HG03196 (cell line): ENCODE results near the gene PLSCR3.

Experiments used
- ATAC-seq: cut with Tn5 transposase; IDR thresholded peaks from one replicate; pipeline ENCODE4 v1.9.1; 2021; ENCODE audit not compliant: unreplicated experiment

The PLSCR3 gene

GRCh38 chr17:7394452-7395191, at the start of gene PLSCR3:
Gene PLSCR3 (minus strand): TSS chr17:7394525. CDS start chr17:7394110, 415 bp downstream.
- peak; percentile 75 for ATAC-seq

- no peak for ATAC-seq
Observed at GRCh38 chr17:7443499-7444485, 49.5 kb upstream of the PLSCR3 start.

GRCh38 chr17:7442142-7442541, 47.8 kb upstream of the PLSCR3 start:
- ATAC-seq, result no peak

GRCh38 chr17:7441266-7441665, 46.9 kb upstream of the PLSCR3 start:
- no peak for ATAC-seq

- no peak for ATAC-seq
Observed at GRCh38 chr17:7440834-7441195, 46.5 kb upstream of the PLSCR3 start.

- no peak for ATAC-seq
Observed at GRCh38 chr17:7440113-7440833, 45.9 kb upstream of the PLSCR3 start.

GRCh38 chr17:7439462-7440112, 45.3 kb upstream of the PLSCR3 start, which contains the start of gene FGF11:
Gene FGF11 (plus strand): TSS chr17:7439512. CDS start chr17:7439621, 109 bp downstream.
- no peak for ATAC-seq

- no peak for ATAC-seq
Observed at GRCh38 chr17:7438656-7439460, 44.5 kb upstream of the PLSCR3 start.

- ATAC-seq, result no peak
Observed at GRCh38 chr17:7437950-7438614, 43.8 kb upstream of the PLSCR3 start.

- no peak for ATAC-seq
Observed at GRCh38 chr17:7437369-7437863, 43.1 kb upstream of the PLSCR3 start.

GRCh38 chr17:7436556-7437368, 42.4 kb upstream of the PLSCR3 start:
- ATAC-seq, result peak; percentile 30

GRCh38 chr17:7435676-7436555, 41.6 kb upstream of the PLSCR3 start:
- peak; percentile 22 for ATAC-seq

- no peak for ATAC-seq
Observed at GRCh38 chr17:7432296-7432695, 38.0 kb upstream of the PLSCR3 start.

GRCh38 chr17:7431231-7431630, 36.9 kb upstream of the PLSCR3 start:
- no peak for ATAC-seq

GRCh38 chr17:7429722-7430121, 35.4 kb upstream of the PLSCR3 start:
- ATAC-seq, result no peak

- no peak for ATAC-seq
Observed at GRCh38 chr17:7428557-7428956, 34.2 kb upstream of the PLSCR3 start, which contains the start of gene SPEM3. Gene SPEM3 (plus strand): TSS chr17:7428857. CDS start chr17:7428903, 46 bp downstream.

GRCh38 chr17:7427549-7427948, 33.2 kb upstream of the PLSCR3 start:
- no peak for ATAC-seq
